Right lobe of liver (tissue), 6 donors: ENCODE results near the gene FGD4. TPM values are rescaled to one million over a fixed set of nuclear protein-coding genes. Genes with fewer than 3 reads are reported as not detected.

Source experiments
- ATAC-seq, 4 donors: fragments of 200-7000 bp; cut with Tn5 transposase; one replicate each; pipeline ENCODE4 v1.9.1; 2020; ENCODE audit warnings: mild to moderate bottlenecking in 4 of 4, moderate library complexity in 4 of 4
- DNase-seq, 3 donors: peaks; one replicate each; pipeline ENCODE4 v3.0.0-alpha.2; 2020
- H3K27ac ChIP-seq, 3 donors: fragments of 200-600 bp; one replicate each; pipeline ENCODE4 v1.8.0; 2022
- H3K27me3 ChIP-seq, 2 donors: fragments of 200-600 bp; one replicate each; pipeline ENCODE4 v1.8.0; 2022
- H3K36me3 ChIP-seq, 4 donors: fragments of 200-600 bp; sonication (generic) in 1 of 4; one replicate each; pipeline versions ENCODE4 v1.5.1 to v1.8.0; 2017 to 2022; ENCODE audit warnings: control low read depth in 1 of 4
- H3K4me1 ChIP-seq, 4 donors: fragments of 200-600 bp; sonication (generic) in 1 of 4; one replicate each; pipeline versions ENCODE4 v1.5.1 to v1.8.0; 2017 to 2022; ENCODE audit warnings: control low read depth in 1 of 4
- H3K4me3 ChIP-seq, 3 donors: fragments of 200-600 bp; one replicate each; pipeline ENCODE4 v1.8.0; 2022
- H3K9me3 ChIP-seq, 4 donors: fragments of 200-600 bp; sonication (generic) in 1 of 4; one replicate each; pipeline versions ENCODE4 v1.5.1 to v1.8.0; 2017 to 2022; ENCODE audit warnings: control low read depth in 1 of 4
- CTCF ChIP-seq, 4 donors: fragments of 200-600 bp in 3 of 4; fragments of 450-650 bp in 1 of 4; IDR thresholded peaks; one replicate each; pipeline versions ENCODE4 v1.5.1 to v1.8.0; 2016 to 2022; ENCODE audit warnings: antibody characterized with exemption in 4 of 4, mild to moderate bottlenecking in 2 of 4
- POLR2A ChIP-seq: fragments of 450-650 bp; IDR thresholded peaks from one replicate; pipeline ENCODE4 v1.6.1; 2017; ENCODE audit warnings: antibody characterized with exemption, mild to moderate bottlenecking
- WGBS: methylation state at CpG from one replicate; pipeline ENCODE4 v1.1.6; 2018; ENCODE audit warnings: low coverage, low lambda C conversion rate; ENCODE audit not compliant: insufficient coverage; ENCODE audit errors: missing lambda C conversion rate; 5-methylcytosine and 5-hydroxymethylcytosine counted together
- intact Hi-C, 2 donors: fragments of 100-400 bp; cut with DNase I; formaldehyde crosslinking; loops; one replicate each; pipeline versions ENCODE4 v1.11.2 to v1.14.1; 2022
- total RNA-seq, 6 experiments: library from RNA; depleted of rRNA in 2 of 6; stranded (reverse); fragments of >200 nt in 2 of 6; fragmentation: NEBNext Ultra II Directional in 3 of 6; extraction: Animal tissue kit (Norgen Biotek cat#: 25700) in 3 of 6; gene quantifications; one replicate each; pipeline versions ENCODE4 v1.1.0 to v1.2.4, GENCODE V29; 2016 to 2023
- donor health status: DM: no; HTN: yes; CAD: no.
- donor health status: DM: no; HTN: no; CAD: no.
- donor health status: DM: no; HTN: no; CAD: no.
- donor health status: DM: no; HTN: yes; CAD: no.
- donor health status: DM: no; HTN: yes; CAD: no.

The FGD4 gene
- total RNA-seq, 6 experiments from 2014 or later: 15.1 to 29.3 (median 20.3) TPM

- DNase-seq: no peak
- H3K9me3 ChIP-seq: no peaks in the 10 kb centered on the region
- no peak overlapping the region for H3K4me3 ChIP-seq
- intact Hi-C loops: no loop called here
- H3K27me3 ChIP-seq: no peaks in the 10 kb centered on the region
- H3K27ac ChIP-seq: no peak overlapping the region
- TF ChIP-seq CTCF (IDR thresholded peaks at IDR 0.05) (no peak), POLR2A (no peak)
- peaks cover 0 to 22% (median 4%) of the 10 kb centered on the region in 4 donors for H3K36me3 ChIP-seq
- no peak for ATAC-seq
- WGBS: 64% methylated on average over 2 of the region's 2 CpGs
- peaks cover 0 to 18% (median 3%) of the 10 kb centered on the region in 4 donors for H3K4me1 ChIP-seq
Measured at GRCh38 chr12:32586390-32586789, 187.0 kb downstream of the FGD4 start.

- no peak for DNase-seq
- no peaks in the 10 kb centered on the region for H3K27me3 ChIP-seq
- 88% methylated on average over 4 of the region's 4 CpGs for WGBS
- no peaks in the 10 kb centered on the region for H3K9me3 ChIP-seq
- peaks cover 0 to 12% (median 0%) of the 10 kb centered on the region in 4 donors for H3K36me3 ChIP-seq
- intact Hi-C loops: no loop called here
- peaks cover 0 to 18% (median 3%) of the 10 kb centered on the region in 4 donors for H3K4me1 ChIP-seq
- peak overlapping the region in 1 of 3 donors; percentile 35 for H3K27ac ChIP-seq
- TF ChIP-seq CTCF (IDR thresholded peaks at IDR 0.05) (no peak), POLR2A (no peak)
- ATAC-seq: no peak
- H3K4me3 ChIP-seq: no peak overlapping the region
Measured at GRCh38 chr12:32587581-32588495, 188.5 kb downstream of the FGD4 start.

- WGBS: 27% methylated on average over 3 of the region's 3 CpGs
- ATAC-seq: peak; percentile 57 to 87 (median 67)
- peaks cover 0 to 12% (median 0%) of the 10 kb centered on the region in 4 donors for H3K36me3 ChIP-seq
- no peaks in the 10 kb centered on the region for H3K27me3 ChIP-seq
- DNase-seq: no peak
- intact Hi-C loops: no loop called here
- no peaks in the 10 kb centered on the region for H3K9me3 ChIP-seq
- TF ChIP-seq POLR2A: no peak
- no peak for TF ChIP-seq CTCF (IDR thresholded peaks at IDR 0.05)
- H3K27ac ChIP-seq: peak overlapping the region in 1 of 3 donors; percentile 35
- H3K4me1 ChIP-seq: peaks cover 0 to 18% (median 3%) of the 10 kb centered on the region in 4 donors
- H3K4me3 ChIP-seq: no peak overlapping the region
Measured at GRCh38 chr12:32588604-32589003, 189.2 kb downstream of the FGD4 start.

GRCh38 chr12:32589165-32589865, 190.0 kb downstream of the FGD4 start:
- Histone ChIP-seq H3K4me1 (peaks cover 0 to 18% (median 3%) of the 10 kb centered on the region in 4 donors), H3K4me3 (no peak overlapping the region), H3K27ac (peak overlapping the region in 1 of 3 donors; percentile 35), H3K36me3 (peaks cover 0 to 7% (median 0%) of the 10 kb centered on the region in 4 donors), H3K27me3 (no peaks in the 10 kb centered on the region), H3K9me3 (no peaks in the 10 kb centered on the region)
- intact Hi-C loops: no loop called here
- WGBS: 54% methylated on average over 4 of the region's 4 CpGs
- peak; percentile 26 to 64 (median 38) for ATAC-seq
- no peak for DNase-seq
- TF ChIP-seq CTCF (IDR thresholded peaks at IDR 0.05): no peak
- TF ChIP-seq POLR2A: no peak
